Natural killer cell (primary cell): ENCODE data around the gene LPCAT2. TPM values are rescaled to one million over a fixed set of nuclear protein-coding genes. Genes with fewer than 3 reads are reported as not detected.

Experiments
- ATAC-seq, 3 donors: fragments of 150-1000 bp in 2 of 3; fragments of 200-7000 bp in 1 of 3; cut with Tn5 transposase; 1 replicate in 1 of 3; 2 replicates in 2 of 3; pipeline ENCODE4 v1.10.0; 2021; ENCODE audit warnings: mild to moderate bottlenecking in 2 of 3, moderate library complexity in 2 of 3
- DNase-seq, 2 donors: peaks; one replicate each; pipeline versions ENCODE4 v3.0.0 to v3.0.0-alpha.2; 2013 to 2021; ENCODE audit warnings: mixed read lengths in 1 of 2
- H3K27ac ChIP-seq: one replicate; pipeline ENCODE4 v1.5.1; 2013; ENCODE audit warnings: mild to moderate bottlenecking, low read length
- H3K27me3 ChIP-seq: one replicate; pipeline ENCODE4 v1.6.1; 2013; ENCODE audit warnings: low read length; ENCODE audit not compliant: control insufficient read depth, insufficient read depth
- H3K36me3 ChIP-seq: one replicate; pipeline ENCODE4 v1.6.1; 2013; ENCODE audit warnings: low read length; ENCODE audit not compliant: control insufficient read depth, insufficient read depth
- H3K4me1 ChIP-seq: one replicate; pipeline ENCODE4 v1.6.1; 2013; ENCODE audit warnings: low read length; ENCODE audit not compliant: control insufficient read depth, insufficient read depth
- H3K4me3 ChIP-seq: one replicate; pipeline ENCODE4 v1.5.1; 2013; ENCODE audit warnings: low read length
- H3K9me3 ChIP-seq: one replicate; pipeline ENCODE4 v1.6.1; 2013; ENCODE audit warnings: low read length; ENCODE audit not compliant: control insufficient read depth, insufficient read depth
- H3K27ac Mint-ChIP-seq, 2 donors: one replicate each; pipeline ENCODE4 v1.8.0; 2022; ENCODE audit warnings: mild to moderate bottlenecking in 2 of 2, mixed read lengths in 2 of 2, moderate library complexity in 1 of 2
- H3K27me3 Mint-ChIP-seq, 2 donors: one replicate each; pipeline ENCODE4 v1.8.0; 2022; ENCODE audit warnings: low read depth in 2 of 2, mixed read lengths in 2 of 2
- H3K36me3 Mint-ChIP-seq: one replicate; pipeline ENCODE4 v1.8.0; 2022; ENCODE audit warnings: mixed read lengths
- H3K4me1 Mint-ChIP-seq, 2 donors: one replicate each; pipeline ENCODE4 v1.8.0; 2022; ENCODE audit warnings: mixed read lengths in 2 of 2
- H3K4me3 Mint-ChIP-seq: one replicate; pipeline ENCODE4 v1.8.0; 2022; ENCODE audit warnings: mild to moderate bottlenecking, moderate library complexity, mixed read lengths
- H3K9me3 Mint-ChIP-seq, 2 donors: one replicate each; pipeline ENCODE4 v1.8.0; 2022; ENCODE audit warnings: mixed read lengths in 2 of 2
- WGBS: methylation state at CpG from one replicate; pipeline ENCODE4 v1.1.7; 2013; ENCODE audit warnings: missing lambda C conversion rate; ENCODE audit not compliant: insufficient coverage; 5-methylcytosine and 5-hydroxymethylcytosine counted together
- intact Hi-C: fragments of 100-400 bp; cut with micrococcal nuclease; formaldehyde crosslinking; loops from one replicate; pipeline ENCODE4 v1.14.2; 2022
- total RNA-seq, 4 donors: library from RNA; stranded (reverse); fragments of 120-200 nt in 1 of 4; gene quantifications; one replicate each; pipeline versions ENCODE4 v1.2.3 to v1.2.4, GENCODE V29; 2013 to 2022
- TF ChIP-seq, protein P1 (sequence below): fragments of 200-600 bp; IDR thresholded peaks from one replicate; pipeline ENCODE4 v1.8.0; 2022; ENCODE audit warnings: antibody characterized with exemption

Gene LPCAT2
- total RNA-seq, 3 donors from 2014 or later (not counting 1 experiment from before 2014, with no cell fraction given): 1.6 to 23.5 (median 3.1) TPM

- Histone ChIP-seq H3K9me3 (no peaks in the 10 kb centered on the region), H3K4me1 (no peaks in the 10 kb centered on the region), H3K27ac (no peak overlapping the region), H3K27me3 (no peaks in the 10 kb centered on the region), H3K36me3 (no peaks in the 10 kb centered on the region), H3K4me3 (no peak overlapping the region)
- TF ChIP-seq, protein P1, sequence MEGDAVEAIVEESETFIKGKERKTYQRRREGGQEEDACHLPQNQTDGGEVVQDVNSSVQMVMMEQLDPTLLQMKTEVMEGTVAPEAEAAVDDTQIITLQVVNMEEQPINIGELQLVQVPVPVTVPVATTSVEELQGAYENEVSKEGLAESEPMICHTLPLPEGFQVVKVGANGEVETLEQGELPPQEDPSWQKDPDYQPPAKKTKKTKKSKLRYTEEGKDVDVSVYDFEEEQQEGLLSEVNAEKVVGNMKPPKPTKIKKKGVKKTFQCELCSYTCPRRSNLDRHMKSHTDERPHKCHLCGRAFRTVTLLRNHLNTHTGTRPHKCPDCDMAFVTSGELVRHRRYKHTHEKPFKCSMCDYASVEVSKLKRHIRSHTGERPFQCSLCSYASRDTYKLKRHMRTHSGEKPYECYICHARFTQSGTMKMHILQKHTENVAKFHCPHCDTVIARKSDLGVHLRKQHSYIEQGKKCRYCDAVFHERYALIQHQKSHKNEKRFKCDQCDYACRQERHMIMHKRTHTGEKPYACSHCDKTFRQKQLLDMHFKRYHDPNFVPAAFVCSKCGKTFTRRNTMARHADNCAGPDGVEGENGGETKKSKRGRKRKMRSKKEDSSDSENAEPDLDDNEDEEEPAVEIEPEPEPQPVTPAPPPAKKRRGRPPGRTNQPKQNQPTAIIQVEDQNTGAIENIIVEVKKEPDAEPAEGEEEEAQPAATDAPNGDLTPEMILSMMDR: no peak
- Mint-ChIP-seq H3K4me1 (no peaks in the 10 kb centered on the region), H3K27me3 (peaks cover 0 to 2% of the 10 kb centered on the region in 2 donors), H3K27ac (no peak overlapping the region), H3K4me3 (no peak overlapping the region), H3K9me3 (no peaks in the 10 kb centered on the region), H3K36me3 (no peaks in the 10 kb centered on the region)
- WGBS: 89% methylated on average over 1 of the region's 2 CpGs
- no peak for DNase-seq
- intact Hi-C loops: no loop called here
- no peak for ATAC-seq
Measured at GRCh38 chr16:55529018-55529417, 20.1 kb downstream of the LPCAT2 start.

DNA sequence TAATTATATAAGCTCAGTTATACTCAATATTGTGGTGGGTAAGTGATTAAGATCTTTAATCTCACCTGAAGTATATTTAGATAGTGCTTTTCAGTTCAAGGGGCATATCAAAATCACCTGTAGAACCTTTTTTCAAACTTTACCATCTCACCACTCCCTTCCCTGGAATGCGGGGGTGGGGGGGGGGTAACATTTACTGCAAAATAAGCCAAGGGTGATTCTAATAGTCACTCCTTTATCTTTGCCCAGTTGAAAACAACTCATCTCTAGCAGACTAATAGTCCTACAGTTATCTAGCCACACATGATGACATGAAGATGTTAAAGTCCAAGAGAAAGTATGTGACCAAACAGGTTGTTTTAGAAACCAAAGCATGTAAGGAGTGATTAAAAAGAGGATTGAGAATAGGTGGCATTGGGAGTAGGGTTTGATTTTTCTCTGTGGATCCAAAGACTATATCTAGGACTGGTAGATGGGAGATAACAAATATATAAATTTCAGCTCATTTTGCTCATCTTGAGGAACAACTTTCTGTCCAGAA, 21.5 kb downstream of the LPCAT2 start:
- Mint-ChIP-seq H3K4me1 (no peaks in the 10 kb centered on the region), H3K4me3 (no peak overlapping the region), H3K27me3 (peaks cover 0 to 2% of the 10 kb centered on the region in 2 donors), H3K36me3 (no peaks in the 10 kb centered on the region), H3K27ac (no peak overlapping the region), H3K9me3 (no peaks in the 10 kb centered on the region)
- intact Hi-C loops: no loop called here
- Histone ChIP-seq H3K27me3 (no peaks in the 10 kb centered on the region), H3K4me3 (no peak overlapping the region), H3K9me3 (no peaks in the 10 kb centered on the region), H3K36me3 (no peaks in the 10 kb centered on the region), H3K4me1 (no peaks in the 10 kb centered on the region), H3K27ac (no peak overlapping the region)
- DNase-seq (no peak), ATAC-seq (no peak)
- TF ChIP-seq, protein P1: no peak
- no CpG with 5 or more reads among the region's 1 CpG for WGBS

GRCh38 chr16:55532227-55532626, 23.4 kb downstream of the LPCAT2 start:
- WGBS: no CpG with 5 or more reads among the region's 1 CpG
- no peak for DNase-seq
- Mint-ChIP-seq H3K4me1 (no peaks in the 10 kb centered on the region), H3K4me3 (no peak overlapping the region), H3K27ac (no peak overlapping the region), H3K27me3 (peaks cover 0 to 2% of the 10 kb centered on the region in 2 donors), H3K36me3 (no peaks in the 10 kb centered on the region), H3K9me3 (no peaks in the 10 kb centered on the region)
- no peaks in the 10 kb centered on the region for H3K36me3 ChIP-seq
- TF ChIP-seq, protein P1: no peak
- intact Hi-C loops: no loop called here
- no peaks in the 10 kb centered on the region for H3K4me1 ChIP-seq
- no peak overlapping the region for H3K27ac ChIP-seq
- H3K4me3 ChIP-seq: no peak overlapping the region
- H3K9me3 ChIP-seq: no peaks in the 10 kb centered on the region
- no peaks in the 10 kb centered on the region for H3K27me3 ChIP-seq
- ATAC-seq: no peak

GRCh38 chr16:55534756-55535155, 25.9 kb downstream of the LPCAT2 start:
- Histone ChIP-seq H3K36me3 (no peaks in the 10 kb centered on the region), H3K9me3 (no peaks in the 10 kb centered on the region), H3K4me3 (no peak overlapping the region), H3K27ac (no peak overlapping the region), H3K27me3 (no peaks in the 10 kb centered on the region), H3K4me1 (no peaks in the 10 kb centered on the region)
- TF ChIP-seq, protein P1: no peak
- Mint-ChIP-seq H3K9me3 (no peaks in the 10 kb centered on the region), H3K36me3 (no peaks in the 10 kb centered on the region), H3K27me3 (peaks cover 0 to under 1% of the 10 kb centered on the region in 2 donors), H3K4me1 (no peaks in the 10 kb centered on the region), H3K4me3 (no peak overlapping the region), H3K27ac (no peak overlapping the region)
- 82% methylated on average over 2 of the region's 2 CpGs for WGBS
- intact Hi-C loops: no loop called here
- ATAC-seq: no peak
- DNase-seq: no peak
